HUES64 (cell line): ENCODE measurements around the gene CYSLTR2.

Source experiments
- H3K27ac ChIP-seq: 2 replicates; pipeline ENCODE4 v1.7.0; 2013; ENCODE audit warnings: low read depth, low read length, inconsistent platforms
- H3K27me3 ChIP-seq: 2 replicates; pipeline ENCODE4 v1.6.1; 2013; ENCODE audit warnings: mild to moderate bottlenecking, low read length; ENCODE audit not compliant: insufficient read depth
- H3K36me3 ChIP-seq: 2 replicates; pipeline ENCODE4 v1.6.1; 2013; ENCODE audit warnings: mild to moderate bottlenecking, low read length; ENCODE audit not compliant: insufficient read depth
- H3K4me1 ChIP-seq: 2 replicates; pipeline ENCODE4 v1.6.1; 2013; ENCODE audit warnings: mild to moderate bottlenecking, low read length, moderate library complexity; ENCODE audit not compliant: insufficient read depth
- H3K4me3 ChIP-seq: 2 replicates; pipeline ENCODE4 v1.5.1; 2013; ENCODE audit warnings: mild to moderate bottlenecking, low read length, moderate library complexity
- H3K9ac ChIP-seq: 2 replicates; pipeline ENCODE4 v1.6.1; 2013; ENCODE audit warnings: mild to moderate bottlenecking, low read depth, low read length
- H3K9me3 ChIP-seq: 2 replicates; pipeline ENCODE4 v1.6.1; 2013; ENCODE audit warnings: low read depth, low read length; ENCODE audit not compliant: insufficient read depth
- WGBS: fragments of 150-250, 120-280 bp; methylation state at CpG from one replicate; pipeline ENCODE4 v1.1.7; 2013; ENCODE audit warnings: missing lambda C conversion rate; 5-methylcytosine and 5-hydroxymethylcytosine counted together

Gene CYSLTR2

DNA sequence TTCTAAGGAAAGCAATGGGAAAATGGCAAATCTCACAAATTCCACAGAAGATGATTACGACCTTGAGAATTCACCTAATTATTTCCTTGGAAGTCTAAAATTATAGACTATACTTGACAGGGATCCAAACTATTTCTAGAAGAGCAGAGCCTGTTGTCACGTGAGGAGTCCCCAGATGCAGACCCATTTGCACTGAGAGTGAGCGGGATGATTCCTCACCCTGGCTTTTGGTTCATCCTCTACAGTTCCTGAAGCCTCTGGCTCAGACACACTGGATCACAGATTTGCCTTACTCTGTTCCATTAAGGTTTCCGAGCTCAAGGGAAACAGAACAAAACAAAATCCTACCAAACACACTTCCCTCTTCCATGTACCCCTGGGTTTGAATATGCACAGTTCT lies 23.0 kb upstream of the CYSLTR2 start:
- H3K4me1 ChIP-seq: no peaks in the 10 kb centered on the region
- H3K27ac ChIP-seq: no peak overlapping the region
- 95% methylated on average over 4 of the region's 4 CpGs for WGBS
- H3K9me3 ChIP-seq: peaks cover 8% of the 10 kb centered on the region; the same call in 1 of the 2 replicates
- H3K9ac ChIP-seq: no peak overlapping the region
- no peak overlapping the region for H3K4me3 ChIP-seq
- H3K27me3 ChIP-seq: no peaks in the 10 kb centered on the region
- H3K36me3 ChIP-seq: no peaks in the 10 kb centered on the region

DNA sequence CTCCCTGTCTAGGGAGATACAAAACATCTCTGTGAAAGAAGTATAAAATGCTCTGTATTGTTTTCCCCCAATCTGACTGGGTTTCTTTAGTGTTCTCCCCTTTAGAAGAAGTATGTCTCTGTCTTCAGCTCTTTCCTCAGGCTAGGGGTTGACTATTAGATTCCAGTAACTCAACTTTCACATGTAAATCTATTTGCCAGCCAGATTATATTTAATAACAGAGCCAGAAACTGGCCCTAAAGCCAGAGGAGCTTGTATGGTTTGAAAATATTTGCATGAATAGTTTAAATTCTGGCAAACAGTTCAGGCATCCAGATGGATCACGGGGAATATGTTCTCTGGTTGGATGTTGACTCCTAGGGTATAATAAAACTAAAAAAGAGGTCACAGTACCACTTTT lies 22.3 kb upstream of the CYSLTR2 start:
- Histone ChIP-seq H3K4me3 (no peak overlapping the region), H3K27ac (no peak overlapping the region), H3K9ac (no peak overlapping the region), H3K27me3 (no peaks in the 10 kb centered on the region), H3K9me3 (peaks cover 15% of the 10 kb centered on the region; the same call in 1 of the 2 replicates), H3K4me1 (no peaks in the 10 kb centered on the region), H3K36me3 (no peaks in the 10 kb centered on the region)
- 86% methylated on average over 1 of the region's 1 CpG for WGBS

DNA sequence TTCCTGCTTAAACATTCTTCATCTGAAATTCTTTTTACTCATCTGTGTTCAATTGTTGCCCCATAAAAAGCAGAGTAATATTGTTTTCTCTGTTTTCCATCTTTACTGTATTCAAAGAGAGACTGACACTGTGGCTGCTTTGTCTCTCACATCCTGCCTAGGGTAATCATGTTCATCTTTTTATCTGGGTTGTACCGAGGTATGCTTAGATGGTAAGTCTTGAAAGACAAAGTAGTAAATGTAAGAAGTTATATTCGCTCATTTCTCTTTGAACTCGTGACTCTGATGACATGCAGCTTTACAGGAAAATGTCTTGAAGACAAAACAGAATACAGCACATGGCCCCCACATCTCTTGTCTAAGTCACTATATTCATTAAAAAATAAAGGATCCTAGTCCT lies 20.0 kb upstream of the CYSLTR2 start:
- Histone ChIP-seq H3K4me3 (no peak overlapping the region), H3K36me3 (no peaks in the 10 kb centered on the region), H3K27ac (no peak overlapping the region), H3K9ac (no peak overlapping the region), H3K9me3 (peaks cover 16% of the 10 kb centered on the region; the same call in 1 of the 2 replicates), H3K27me3 (no peaks in the 10 kb centered on the region), H3K4me1 (no peaks in the 10 kb centered on the region)
- WGBS: 93% methylated on average over 3 of the region's 3 CpGs

DNA sequence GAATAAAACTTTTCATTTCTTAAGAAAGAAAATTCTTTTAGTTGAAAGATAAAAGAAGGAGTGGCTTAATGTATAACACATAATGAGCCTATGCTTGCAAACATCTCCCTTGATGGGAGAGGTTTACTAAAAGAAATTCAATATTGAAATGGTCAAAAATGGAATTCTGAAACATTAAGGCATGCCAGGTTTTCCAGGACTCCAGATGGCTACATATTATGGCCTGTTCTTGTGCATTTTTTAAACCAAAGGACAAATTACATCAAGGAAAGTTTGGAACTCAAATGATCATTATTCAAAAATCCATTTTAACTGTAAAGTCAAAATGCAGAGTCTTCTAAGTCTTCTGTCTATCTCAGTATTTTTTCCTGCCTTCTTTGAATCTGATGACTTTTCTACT lies 19.1 kb upstream of the CYSLTR2 start:
- H3K4me3 ChIP-seq: no peak overlapping the region
- no peak overlapping the region for H3K27ac ChIP-seq
- no peaks in the 10 kb centered on the region for H3K36me3 ChIP-seq
- H3K4me1 ChIP-seq: no peaks in the 10 kb centered on the region
- peaks cover 16% of the 10 kb centered on the region; the same call in 1 of the 2 replicates for H3K9me3 ChIP-seq
- H3K9ac ChIP-seq: no peak overlapping the region
- no peaks in the 10 kb centered on the region for H3K27me3 ChIP-seq

DNA sequence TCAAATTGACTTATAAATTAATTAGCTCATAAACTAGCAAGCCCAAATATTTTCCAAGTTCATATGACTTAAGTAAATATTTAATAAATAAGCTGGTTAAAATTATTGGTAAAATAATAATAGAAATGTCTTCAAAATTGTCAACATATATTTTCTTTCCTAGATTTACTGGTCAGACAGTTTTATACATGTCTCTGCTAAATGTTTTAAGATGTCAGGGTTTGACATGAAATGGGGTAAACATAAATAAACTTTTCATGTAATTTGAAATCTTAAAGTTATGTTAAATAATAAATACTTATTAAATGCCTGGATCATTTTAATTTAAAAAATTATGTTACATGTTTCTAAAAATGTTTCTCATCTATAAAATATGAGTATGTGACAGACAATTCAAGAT lies 18.3 kb upstream of the CYSLTR2 start:
- Histone ChIP-seq H3K36me3 (no peaks in the 10 kb centered on the region), H3K9me3 (peaks cover 16% of the 10 kb centered on the region; the same call in 1 of the 2 replicates), H3K27ac (no peak overlapping the region), H3K4me3 (no peak overlapping the region), H3K4me1 (no peaks in the 10 kb centered on the region), H3K9ac (no peak overlapping the region), H3K27me3 (no peaks in the 10 kb centered on the region)

DNA sequence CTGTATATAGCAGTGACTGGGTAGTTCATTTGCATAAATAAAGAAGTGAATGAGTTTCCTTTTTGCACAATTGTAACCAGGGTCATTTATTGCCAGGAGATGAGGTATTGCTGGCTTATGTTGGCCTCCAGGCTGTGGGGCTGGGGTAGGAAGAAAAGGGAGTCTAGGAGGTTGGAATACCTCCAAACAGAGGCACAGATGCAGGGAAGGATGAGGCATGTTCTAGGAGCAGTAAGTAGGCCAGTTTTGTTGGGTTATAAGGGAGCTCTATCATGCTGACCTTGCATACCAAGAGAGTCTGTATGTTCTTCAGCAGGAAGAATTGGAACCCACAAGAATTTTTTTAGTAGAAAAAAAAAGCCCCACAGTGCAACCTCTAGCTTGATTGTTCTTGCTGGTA lies 17.2 kb upstream of the CYSLTR2 start:
- H3K27ac ChIP-seq: no peak overlapping the region
- peaks cover 16% of the 10 kb centered on the region; the same call in 1 of the 2 replicates for H3K9me3 ChIP-seq
- no peaks in the 10 kb centered on the region for H3K36me3 ChIP-seq
- no peak overlapping the region for H3K9ac ChIP-seq
- no peaks in the 10 kb centered on the region for H3K4me1 ChIP-seq
- no peaks in the 10 kb centered on the region for H3K27me3 ChIP-seq
- H3K4me3 ChIP-seq: no peak overlapping the region

DNA sequence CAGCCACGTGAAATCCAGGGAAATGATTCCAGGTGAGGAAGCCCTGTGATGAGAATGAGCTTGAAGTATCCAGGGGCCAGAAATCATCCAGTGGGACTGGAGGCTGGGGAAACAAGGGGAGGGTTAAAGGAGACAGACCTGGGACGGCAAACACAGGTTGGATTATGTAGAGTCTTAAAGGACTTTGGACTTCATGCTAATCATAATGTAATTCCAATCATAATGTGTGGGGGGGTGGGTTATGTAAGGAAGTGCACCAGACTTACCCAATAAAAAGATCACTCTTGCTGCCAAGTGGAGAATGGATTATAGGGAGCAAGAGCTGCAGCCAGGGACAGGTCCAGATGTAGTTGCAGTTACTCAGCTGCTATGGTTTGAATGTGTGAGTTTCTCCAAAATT lies 16.1 kb upstream of the CYSLTR2 start:
- H3K9me3 ChIP-seq: peaks cover 16% of the 10 kb centered on the region; the same call in 1 of the 2 replicates
- 64% methylated on average over 2 of the region's 2 CpGs for WGBS
- no peaks in the 10 kb centered on the region for H3K4me1 ChIP-seq
- H3K4me3 ChIP-seq: no peak overlapping the region
- no peaks in the 10 kb centered on the region for H3K27me3 ChIP-seq
- no peaks in the 10 kb centered on the region for H3K36me3 ChIP-seq
- no peak overlapping the region for H3K9ac ChIP-seq
- H3K27ac ChIP-seq: no peak overlapping the region

DNA sequence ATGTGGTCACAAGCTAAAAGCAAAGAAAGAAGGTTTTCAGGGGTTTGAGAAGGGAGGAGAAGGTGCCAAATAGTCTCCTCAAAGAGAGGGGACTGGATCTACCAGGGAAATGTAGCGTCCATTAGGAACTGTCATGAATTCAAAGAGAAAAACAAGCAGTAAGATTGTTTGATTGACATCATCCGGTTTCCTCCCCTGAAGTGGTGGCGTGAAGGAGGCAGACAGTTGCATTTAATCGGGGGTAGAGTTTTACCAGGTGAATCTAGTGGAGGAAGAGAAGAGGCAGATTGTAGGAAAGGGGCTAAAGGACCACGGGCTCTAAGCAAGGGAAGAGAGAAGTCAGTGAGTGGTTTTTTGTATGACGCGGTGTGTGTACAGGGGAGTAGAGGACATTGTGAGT lies 13.0 kb upstream of the CYSLTR2 start:
- Histone ChIP-seq H3K27me3 (no peaks in the 10 kb centered on the region), H3K4me1 (no peaks in the 10 kb centered on the region), H3K36me3 (no peaks in the 10 kb centered on the region), H3K9me3 (peaks cover 9% of the 10 kb centered on the region; the same call in 1 of the 2 replicates), H3K9ac (no peak overlapping the region), H3K27ac (no peak overlapping the region), H3K4me3 (no peak overlapping the region)
- 93% methylated on average over 7 of the region's 7 CpGs for whole genome bisulfite sequencing

DNA sequence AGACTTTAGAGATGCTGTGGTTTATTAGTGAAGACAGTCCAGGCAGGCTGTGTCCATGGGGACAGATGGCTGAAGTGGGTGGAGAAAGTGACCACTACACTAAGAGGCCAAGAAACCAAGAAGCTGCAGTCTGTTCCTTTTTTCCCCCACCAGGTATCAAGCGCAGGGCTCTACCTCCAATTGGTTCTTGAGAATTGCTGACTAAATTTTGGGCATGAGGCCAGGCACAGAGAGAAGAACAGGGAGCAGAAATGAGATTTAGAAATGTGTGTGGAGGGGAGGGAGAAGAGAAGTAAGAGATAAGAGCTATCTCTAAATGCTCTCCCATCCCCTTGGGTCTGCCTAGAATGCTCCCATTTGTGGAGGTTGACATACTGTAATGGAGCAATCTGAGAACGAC lies 12.3 kb upstream of the CYSLTR2 start:
- Histone ChIP-seq H3K9ac (no peak overlapping the region), H3K4me1 (no peaks in the 10 kb centered on the region)

DNA sequence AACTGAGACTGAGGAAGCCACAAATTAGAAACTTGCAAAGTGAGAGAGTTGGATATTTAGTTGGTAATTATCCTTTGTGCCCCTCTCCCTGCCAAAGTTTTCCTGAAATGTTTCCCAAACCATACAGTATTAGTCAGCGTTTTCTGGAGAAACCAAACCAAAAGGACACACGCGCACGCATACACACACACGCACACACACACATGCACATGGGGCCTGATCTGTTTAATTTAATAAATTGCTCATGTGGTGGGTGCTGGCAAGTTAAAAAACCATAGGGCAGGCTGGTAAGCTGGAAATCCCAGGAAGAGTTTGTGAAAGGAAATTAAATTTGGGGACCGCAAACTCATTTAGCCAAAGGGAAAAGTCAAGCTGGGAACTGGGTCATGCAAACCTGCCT lies 11.7 kb upstream of the CYSLTR2 start:
- Histone ChIP-seq H3K4me1 (no peaks in the 10 kb centered on the region), H3K9me3 (no peaks in the 10 kb centered on the region), H3K9ac (no peak overlapping the region), H3K27me3 (no peaks in the 10 kb centered on the region), H3K36me3 (no peaks in the 10 kb centered on the region), H3K4me3 (no peak overlapping the region), H3K27ac (no peak overlapping the region)
- 98% methylated on average over 5 of the region's 6 CpGs for WGBS

More for the DNA sequence above, 12.3 kb upstream of the CYSLTR2 start:
- WGBS: 88% methylated on average over 2 of the region's 2 CpGs
- H3K36me3 ChIP-seq: no peaks in the 10 kb centered on the region
- peaks cover 2% of the 10 kb centered on the region; the same call in 1 of the 2 replicates for H3K9me3 ChIP-seq
- no peak overlapping the region for H3K27ac ChIP-seq
- H3K27me3 ChIP-seq: no peaks in the 10 kb centered on the region
- H3K4me3 ChIP-seq: no peak overlapping the region

DNA sequence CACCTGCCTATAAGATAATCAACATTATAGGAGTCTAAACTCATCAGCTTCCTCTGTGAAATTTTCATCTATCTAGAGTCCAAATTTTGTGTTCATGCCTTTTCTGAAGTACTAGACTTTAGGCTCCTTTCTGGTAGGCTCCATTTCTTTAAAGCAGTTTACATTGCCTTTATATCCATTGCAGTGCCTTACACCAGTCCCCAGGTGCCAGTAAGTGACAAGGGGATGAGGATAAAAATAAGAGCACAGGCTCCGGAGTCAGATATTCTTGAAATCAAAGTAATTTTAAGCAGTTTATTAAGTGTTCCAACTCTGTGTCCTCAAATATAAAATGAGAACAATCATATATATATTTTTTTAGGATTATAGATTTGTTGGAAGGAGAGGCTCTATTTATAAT lies 10.6 kb upstream of the CYSLTR2 start:
- H3K36me3 ChIP-seq: no peaks in the 10 kb centered on the region
- 86% methylated on average over 1 of the region's 1 CpG for WGBS
- H3K9me3 ChIP-seq: no peaks in the 10 kb centered on the region
- no peaks in the 10 kb centered on the region for H3K27me3 ChIP-seq
- no peak overlapping the region for H3K27ac ChIP-seq
- no peak overlapping the region for H3K4me3 ChIP-seq
- H3K9ac ChIP-seq: no peak overlapping the region
- H3K4me1 ChIP-seq: no peaks in the 10 kb centered on the region

DNA sequence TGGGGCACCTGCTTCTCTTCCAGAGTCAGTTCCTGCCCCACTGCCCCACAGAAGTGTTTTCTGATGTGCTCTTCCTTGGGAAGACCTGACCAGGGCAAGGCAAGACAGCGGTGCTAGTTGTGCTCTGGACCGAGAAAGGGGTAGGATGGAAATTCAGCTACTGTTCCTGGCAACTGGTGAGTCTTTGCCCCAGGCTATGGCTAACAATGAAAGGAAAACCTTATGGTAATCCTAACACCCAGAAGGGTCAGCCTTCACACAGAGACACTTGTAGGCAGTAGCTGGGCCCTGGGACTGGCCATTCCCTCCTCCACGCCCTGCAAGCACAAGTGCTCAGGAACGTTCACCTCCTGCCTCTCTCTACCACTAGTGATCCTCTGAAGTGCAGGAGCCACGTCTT lies 9.6 kb upstream of the CYSLTR2 start:
- no peak overlapping the region for H3K4me3 ChIP-seq
- H3K36me3 ChIP-seq: no peaks in the 10 kb centered on the region
- no peak overlapping the region for H3K9ac ChIP-seq
- H3K27ac ChIP-seq: no peak overlapping the region
- H3K27me3 ChIP-seq: no peaks in the 10 kb centered on the region
- H3K4me1 ChIP-seq: no peaks in the 10 kb centered on the region
- no peaks in the 10 kb centered on the region for H3K9me3 ChIP-seq
- 81% methylated on average over 5 of the region's 5 CpGs for WGBS
